Measurements from ENCODE around the gene OR2AK2.
"Not testable (repeated sequence)": the region's sequence is repeated elsewhere in the genome, so short reads cannot be mapped to it uniquely, and the experiment has no call there.

The OR2AK2 gene, protein sequence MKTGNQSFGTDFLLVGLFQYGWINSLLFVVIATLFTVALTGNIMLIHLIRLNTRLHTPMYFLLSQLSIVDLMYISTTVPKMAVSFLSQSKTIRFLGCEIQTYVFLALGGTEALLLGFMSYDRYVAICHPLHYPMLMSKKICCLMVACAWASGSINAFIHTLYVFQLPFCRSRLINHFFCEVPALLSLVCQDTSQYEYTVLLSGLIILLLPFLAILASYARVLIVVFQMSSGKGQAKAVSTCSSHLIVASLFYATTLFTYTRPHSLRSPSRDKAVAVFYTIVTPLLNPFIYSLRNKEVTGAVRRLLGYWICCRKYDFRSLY

DNA sequence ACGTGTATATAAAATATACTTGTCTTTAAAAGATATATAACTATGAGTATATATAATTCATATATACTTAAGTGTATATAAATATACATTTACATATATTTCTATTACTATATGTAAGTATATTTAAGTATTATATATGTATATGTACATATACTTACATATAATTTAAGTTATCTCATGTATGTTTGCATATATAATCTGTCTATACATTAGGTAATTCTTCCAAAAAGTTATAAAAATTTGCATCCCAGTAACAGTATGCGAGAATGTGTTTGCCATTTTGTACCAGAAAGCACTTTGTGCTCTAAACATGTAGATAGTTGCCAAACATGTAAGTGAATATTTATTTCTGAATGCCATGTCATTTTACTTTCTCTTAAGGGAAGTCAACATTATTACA, at the start of gene OR2AK2:
Gene OR2AK2, plus strand, starts transcription at position 301 of the 400 bp plus-strand sequence. CDS start 144 bp downstream, outside the sequence.
- no peak for DNase-seq

DNA sequence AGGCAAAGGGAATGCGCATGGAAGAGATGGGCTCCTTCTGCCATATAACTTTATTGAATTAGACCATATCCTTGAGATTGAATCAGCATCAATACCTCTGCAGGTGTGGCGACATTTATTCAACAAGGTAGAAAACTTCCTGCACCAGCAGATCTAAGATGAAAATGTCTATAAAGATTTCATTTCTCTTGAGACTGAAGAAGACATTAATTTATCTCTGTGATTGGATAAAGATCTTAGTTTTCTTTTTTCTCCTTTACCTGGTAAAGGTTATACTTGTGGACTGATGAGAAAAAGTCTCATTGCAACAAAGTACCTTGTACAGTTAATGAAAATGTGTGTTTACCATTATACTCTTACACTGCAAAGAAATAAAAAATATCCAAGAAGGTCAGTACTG, 45.1 kb upstream of the OR2AK2 start, which contains the start of gene OR2T8:
Gene OR2T8, plus strand, starts transcription at position 301 of the 400 bp plus-strand sequence. CDS start 766 bp downstream, outside the sequence.
- no peak for DNase-seq

DNA sequence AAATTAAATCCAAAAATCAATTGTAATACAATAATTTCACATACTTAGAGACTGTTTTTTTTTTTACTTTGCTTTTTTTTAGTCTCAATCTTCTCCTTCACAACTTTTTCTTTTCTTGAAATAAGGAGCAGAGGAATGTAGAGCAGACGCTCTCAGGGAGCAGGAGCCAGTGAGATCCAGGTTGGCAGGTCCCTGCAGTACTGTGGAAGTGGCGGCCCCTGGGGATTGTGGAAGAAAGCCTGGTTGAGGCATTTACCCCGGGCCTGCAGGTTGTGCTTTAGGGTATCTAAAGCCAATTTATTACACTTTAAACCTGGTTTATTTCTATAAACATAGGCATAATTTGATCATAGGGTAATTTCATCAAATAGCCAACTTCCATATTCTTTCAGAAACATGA, 41.1 kb upstream of the OR2AK2 start:
- no peak for DNase-seq

DNA sequence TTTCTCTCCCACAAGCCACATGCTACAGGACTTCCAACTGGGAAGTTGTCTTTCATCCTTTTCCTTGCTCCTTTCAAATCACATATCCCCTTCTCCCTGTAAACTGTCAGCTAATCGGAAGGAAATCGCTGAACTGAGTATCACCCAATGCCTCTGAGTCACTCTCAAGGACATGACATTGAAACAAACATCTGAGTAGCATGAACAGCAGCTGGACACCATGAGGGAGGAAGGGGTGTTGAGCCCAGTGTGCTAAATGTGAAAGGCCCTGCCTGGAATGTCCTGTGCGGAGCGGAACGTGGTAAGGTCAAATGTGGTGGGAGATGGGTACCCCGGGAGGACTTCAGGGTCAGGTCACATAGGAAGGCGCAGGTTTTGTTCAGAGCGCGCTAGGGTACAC, 40.2 kb upstream of the OR2AK2 start, which contains the start of gene OR2AJ1:
Gene OR2AJ1, plus strand, starts transcription at position 22 of the 400 bp plus-strand sequence. CDS start 8,880 bp downstream, outside the sequence.
- DNase-seq: no peak

DNA sequence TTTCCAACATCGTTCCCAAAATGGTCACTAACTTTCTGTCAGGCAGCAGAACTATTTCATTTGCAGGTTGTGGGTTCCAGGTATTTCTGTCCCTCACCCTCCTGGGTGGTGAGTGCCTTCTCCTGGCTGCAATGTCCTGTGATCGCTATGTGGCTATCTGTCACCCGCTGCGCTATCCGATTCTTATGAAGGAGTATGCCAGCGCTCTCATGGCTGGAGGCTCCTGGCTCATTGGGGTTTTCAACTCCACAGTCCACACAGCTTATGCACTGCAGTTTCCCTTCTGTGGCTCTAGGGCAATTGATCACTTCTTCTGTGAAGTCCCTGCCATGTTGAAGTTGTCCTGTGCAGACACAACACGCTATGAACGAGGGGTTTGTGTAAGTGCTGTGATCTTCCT, 31.0 kb upstream of the OR2AK2 start:
- DNase-seq: no peak

DNA sequence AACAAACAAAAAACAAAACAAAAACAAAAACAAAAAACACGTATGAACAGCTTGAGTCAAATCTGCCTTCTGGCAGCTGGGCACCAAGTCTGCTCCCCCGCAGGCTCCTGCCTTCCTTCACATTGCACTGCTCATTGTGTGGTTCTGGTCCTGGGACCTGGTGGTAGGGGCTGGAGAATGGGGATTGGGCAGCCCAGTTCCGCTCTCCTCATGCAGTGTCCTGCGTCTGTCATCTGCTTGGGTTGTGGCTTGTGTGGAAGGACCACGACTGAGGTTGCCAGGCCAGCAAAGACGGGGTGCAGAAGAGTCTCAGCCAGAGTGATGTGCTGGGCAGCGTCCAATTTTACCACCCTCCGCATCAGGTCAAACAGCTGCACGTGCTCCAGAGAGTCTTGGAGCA, 29.3 kb upstream of the OR2AK2 start:
- no peak for DNase-seq

DNA sequence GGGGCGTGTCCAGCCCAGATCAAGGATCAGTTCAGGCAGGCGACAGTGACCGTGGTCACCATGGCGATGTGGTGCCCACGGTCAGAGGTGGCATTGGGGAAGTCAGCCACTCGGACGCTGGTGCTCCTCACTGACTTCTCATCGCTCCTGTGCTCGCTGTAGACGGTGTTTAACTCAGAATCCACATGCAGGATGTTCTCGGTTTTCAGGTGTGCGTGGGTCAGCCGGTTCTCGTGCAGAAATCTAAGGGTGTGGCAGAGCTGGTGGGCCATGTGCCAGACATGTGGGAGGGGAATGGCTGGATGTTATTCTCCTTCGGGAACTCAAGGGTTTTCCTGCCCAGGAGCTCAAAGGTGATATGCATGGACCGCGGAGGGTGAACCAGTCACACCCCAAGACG, 28.6 kb upstream of the OR2AK2 start:
- DNase-seq: no peak

DNA sequence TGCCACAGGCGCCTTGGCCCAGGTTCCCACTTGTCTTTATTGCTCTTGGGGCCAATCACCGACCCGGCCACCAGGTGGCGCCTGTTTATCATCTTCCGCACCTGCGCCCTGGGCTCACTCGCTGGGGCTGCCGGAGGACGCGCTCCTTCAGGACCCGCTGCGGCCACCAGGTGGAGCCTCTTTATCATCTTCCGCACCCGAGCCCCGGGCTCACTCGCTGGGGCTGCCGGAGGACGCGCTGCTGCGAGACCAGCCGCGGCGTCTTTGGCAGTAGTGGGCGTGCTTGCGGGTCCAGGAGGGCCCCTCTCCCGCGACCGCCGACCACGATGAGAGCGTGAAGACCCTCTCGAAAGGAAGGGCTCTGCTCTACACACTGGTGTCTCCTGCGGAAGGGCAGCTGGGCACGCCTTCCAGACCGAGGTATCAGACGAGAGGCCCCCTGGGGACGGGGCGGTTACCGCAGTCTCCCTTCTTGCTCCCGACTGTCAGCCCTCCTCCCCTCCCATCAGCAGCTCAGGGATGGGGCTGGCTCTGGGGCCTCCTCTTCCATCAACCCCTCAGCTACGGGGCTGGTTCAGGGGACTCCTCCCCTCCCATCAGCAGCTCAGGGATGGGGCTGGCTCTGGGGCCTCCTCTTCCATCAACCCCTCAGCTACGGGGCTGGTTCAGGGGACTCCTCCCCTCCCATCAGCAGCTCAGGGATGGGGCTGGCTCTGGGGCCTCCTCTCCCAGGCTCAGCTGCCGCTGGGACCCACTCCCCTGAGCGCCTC, 27.9 kb upstream of the OR2AK2 start:
- DNase-seq: not testable (repeated sequence)

DNA sequence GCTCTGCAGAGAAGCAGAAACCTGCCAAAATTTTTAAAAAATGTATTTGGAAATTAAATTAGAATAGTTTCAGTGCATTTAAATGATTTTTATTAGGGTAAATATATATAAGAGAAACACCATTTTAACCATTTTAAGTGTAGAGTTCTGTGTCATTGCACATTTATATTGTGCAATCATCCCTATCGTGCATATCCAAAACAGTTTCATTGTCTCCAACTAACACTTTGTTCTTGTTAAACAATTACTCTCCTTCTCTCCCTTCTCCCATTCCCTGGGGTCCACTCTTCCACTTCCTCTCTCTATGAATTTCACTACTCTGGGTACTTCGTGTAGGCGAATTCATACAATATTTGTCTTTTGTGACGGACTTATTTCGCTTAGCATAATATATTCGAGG, 22.4 kb upstream of the OR2AK2 start:
- DNase-seq: no peak

DNA sequence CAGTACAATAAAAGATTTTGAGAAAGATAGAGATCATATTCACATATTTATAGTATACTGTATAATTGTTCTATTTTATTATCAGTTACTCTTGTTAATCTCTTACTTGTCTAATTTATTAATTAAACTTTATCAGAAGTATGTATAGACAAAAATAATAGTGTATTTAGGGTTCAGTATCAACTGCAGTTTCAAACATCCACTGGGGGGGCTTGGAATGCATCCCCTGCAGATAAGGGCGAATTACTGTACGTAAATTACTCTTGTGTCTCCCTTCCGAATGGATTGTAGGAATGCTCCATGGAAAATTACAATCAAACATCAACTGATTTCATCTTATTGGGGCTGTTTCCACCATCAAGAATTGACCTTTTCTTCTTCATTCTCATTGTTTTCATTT, 16.5 kb upstream of the OR2AK2 start, which contains the start of gene OR2L8:
Gene OR2L8, plus strand, starts transcription at position 301 of the 400 bp plus-strand sequence. Its CDS starts 0 bp downstream, at position 301.
- no peak for DNase-seq

DNA sequence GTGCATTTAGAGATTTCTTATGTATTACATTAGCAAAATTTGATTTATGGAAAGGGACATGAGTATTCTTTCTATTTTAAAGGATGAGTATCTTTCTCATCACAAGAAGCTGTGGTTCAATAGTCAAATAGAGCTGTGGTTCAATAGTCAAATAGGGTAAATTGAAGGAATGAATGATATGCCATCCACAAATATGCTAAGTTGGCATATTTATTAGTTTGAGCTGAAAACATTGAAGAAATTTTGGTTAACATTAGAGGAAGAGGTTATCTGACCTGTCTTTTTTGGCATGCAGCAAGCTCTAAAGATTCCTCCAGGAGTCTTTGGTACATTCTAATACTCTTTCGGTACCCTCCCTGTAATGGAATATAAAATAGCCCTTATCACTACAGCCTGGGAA, 11.6 kb upstream of the OR2AK2 start:
- DNase-seq: no peak

DNA sequence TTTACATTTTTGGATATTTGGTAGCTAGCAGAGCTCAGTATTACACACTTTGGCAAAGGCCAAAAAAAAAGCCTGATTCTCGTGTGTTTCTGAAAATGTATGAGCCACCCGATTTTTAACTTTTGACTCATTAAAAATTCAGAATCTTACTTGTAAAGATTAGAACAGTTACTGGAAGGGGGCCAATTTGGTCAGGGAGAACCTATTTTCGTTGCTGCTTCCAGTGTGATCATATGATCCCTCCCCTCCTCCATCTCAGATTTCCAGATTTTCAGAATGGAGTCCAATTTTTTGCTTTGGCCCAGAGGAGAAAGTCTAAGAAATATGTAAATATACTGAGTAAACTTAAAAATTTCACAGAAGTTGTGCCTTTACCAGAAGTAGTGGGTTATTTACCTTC, 3.2 kb upstream of the OR2AK2 start:
- no peak for DNase-seq

DNA sequence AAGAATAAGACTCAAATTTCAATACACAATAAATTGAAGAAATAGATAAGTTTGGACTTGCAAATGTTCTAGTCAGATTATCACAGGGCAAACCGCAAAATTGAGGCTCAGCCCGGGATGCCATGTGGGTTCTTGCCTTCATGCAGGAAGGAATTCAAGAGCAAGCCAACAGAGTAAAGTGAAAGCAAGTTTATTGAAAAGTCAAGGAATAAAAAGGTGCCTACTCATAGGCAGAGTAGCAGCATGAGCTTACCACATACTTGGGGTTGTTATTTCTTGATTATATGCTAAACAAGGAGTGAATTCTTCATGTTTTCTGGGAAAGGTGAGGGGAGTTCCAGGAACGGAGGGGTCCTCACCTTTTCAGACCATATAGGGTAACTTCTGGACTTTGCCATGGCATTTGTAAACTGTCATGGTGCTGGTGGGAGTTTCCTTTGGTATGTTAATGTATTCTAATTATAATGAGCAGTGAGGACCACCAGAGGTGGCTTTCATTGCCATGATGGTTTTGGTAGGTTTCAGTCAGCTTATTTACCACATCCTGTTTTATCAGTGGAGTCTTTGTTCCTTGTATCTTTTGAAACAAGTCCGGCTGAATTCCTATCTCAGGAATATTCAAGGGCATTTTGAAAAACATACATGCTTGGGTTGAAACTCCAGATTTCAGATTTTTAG, 2.0 kb upstream of the OR2AK2 start:
- no peak for DNase-seq

DNA sequence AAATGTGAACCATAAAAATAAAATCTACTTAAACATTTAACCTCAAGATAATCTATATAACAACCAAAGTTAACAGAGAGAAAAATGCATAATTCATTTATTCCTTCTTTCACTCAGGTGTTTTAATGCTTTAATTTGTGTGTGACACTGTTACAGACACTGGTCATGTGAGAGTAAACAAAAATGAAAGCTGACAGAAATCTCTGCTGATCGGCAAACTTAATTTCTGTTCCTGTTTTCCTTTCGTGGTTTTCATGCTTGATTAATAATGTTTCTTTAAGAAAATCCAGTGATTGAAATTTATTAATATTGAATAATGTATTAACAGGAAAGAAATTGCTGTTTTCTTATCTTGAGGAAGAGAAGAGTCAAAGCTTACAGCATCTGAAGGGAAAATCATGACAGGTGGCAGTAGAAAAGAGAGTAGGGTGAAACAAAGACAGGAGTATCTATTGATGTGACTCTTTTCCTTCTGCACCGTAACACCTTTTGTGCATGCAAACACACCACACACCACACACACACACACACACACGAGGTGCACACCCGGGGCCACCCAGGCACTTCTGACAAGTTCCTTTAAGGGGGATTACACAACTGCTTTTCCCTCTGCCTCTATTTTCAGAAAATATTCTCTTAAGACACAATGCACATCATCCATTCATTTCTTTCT, 1.6 kb downstream of the OR2AK2 start:
- no peak for DNase-seq

DNA sequence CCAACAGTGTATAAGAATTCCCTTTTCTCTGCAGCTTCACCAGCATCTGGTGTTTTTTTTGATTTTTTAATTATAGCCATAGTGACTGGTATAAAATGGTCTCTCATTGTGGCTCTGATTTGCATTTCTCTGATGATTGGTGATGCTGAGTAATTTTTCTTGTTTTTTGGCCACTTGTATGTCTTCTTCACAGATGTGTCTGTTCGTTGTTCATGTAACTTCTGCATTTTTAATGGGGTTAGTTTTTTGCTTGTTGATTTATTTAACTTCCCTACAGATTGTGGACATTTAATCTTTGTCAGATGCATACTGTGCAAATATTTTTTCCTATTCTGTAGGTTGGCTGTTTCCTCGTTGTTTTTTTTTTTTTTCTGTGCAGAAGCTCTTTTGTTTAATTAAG, 28.0 kb downstream of the OR2AK2 start:
- DNase-seq: no peak

DNA sequence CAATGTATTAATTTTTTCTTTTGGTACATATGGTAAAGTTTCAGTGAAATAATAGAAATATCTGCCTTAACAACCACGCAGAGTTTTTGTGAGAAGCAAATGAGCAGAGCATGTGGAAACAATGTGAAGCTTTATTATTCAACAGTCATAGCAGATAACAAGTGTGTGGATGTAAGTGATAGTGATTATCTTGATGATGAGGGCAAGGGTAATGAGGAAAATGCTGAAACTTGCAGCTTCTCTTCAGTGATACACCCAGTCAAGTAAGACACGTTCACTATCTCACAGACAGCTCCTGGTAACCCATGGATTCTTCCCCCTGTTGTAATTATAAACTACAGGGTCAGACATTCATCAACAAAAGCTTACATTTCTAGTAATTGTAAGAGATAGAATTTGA, 33.8 kb downstream of the OR2AK2 start:
- DNase-seq: no peak

DNA sequence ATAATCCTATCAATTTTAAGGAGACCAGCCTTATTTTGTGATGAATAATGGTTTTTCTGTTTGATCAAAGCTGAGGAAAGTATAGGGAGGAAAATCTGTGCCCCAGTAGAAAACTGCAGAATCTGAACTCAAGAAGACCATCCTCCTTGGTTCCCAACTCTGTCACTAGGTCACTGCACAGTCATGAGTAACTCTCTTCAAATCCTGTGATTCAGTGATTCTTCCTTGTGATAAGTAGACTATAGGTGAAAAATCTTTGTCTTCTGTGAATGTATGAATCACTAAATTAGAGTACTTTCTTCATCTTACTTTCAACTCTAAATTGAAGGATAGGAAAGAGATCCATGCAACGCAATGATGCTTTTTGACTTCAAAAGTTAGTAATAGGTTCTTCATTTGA, 35.1 kb downstream of the OR2AK2 start:
- no peak for DNase-seq

DNA sequence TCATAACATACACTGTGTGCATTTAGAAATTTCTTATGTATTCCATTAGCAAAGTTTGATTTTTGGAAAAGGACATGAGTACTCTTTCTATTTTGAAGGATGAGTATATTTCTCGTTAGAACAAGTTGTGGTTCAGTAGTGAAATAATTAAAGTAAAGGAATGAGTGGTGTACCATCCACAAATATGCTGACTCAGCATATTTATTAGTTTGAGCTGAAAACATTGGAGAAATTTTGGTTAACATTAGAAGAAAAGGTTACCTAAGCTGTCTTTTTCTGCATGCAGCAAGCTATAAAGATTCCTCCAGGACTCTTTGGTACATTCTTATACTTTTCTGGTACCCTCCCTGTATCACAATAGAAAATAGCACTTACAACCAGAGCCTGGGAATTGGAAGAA, 42.7 kb downstream of the OR2AK2 start:
- DNase-seq: no peak

DNA sequence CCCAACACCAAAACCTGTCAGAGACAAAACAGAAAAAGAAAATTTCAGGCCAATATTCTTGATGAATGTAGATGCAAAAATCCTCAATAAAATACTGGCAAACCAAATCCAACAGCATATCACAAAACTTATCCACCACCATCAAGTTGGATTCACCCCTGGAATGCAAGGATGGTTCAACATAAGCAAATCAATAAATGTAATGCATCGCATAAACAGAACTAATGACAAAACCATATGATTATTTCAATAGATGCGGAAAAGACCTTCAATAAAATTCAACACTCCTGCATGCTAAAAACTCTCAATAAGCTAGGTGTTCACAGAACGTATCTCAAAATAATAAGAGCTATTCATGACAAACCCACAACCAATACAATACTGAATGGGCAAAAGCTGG, 44.6 kb downstream of the OR2AK2 start:
- DNase-seq: no peak

DNA sequence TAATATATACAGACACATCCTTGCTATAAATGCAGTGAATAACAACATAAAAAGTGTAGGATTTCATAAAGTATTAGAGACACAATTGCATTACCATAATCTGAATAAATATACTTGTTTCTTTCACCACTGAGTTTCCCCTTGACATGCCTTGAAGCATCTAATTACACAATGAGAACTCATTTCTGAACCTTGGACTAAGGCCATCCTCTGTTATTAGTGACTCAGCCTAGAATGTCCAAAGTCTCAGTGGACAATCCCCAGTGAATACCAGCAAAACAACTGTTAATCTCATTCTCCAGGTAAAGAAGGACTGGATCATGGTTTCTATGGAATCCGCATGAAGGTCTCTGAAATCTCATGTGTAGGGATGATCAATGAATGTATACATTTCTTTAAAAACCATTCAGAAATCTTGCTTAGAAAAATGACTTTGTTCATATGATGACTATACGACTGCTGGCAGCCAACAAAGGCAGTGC, 48.2 kb downstream of the OR2AK2 start, which contains the start of gene OR2L5:
Gene OR2L5, plus strand, starts transcription at position 432 of the 482 bp plus-strand sequence. CDS start 8,288 bp downstream, outside the sequence.
- DNase-seq: no peak

DNA sequence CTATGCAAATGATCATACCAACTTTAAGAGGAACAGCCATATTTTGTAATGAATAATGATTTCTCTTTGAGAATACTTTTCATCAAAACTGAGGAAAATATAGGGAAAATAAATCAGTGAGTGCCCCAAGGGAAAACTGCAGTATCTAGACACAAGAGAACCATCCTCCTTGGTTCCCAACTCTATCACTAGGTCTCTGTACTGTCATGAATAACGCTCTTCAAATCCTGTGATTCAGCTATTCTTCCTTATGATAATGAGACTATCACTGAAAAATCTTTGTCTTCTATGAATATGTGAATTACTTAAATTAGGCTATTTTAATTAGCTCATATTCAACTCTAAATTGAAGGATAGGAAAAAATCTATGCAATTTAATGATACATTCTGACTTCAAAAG, 50.8 kb downstream of the OR2AK2 start:
- DNase-seq: no peak

Data from NCI-H2081 treated with DMSO at 0.1 percent for 48 hours (cell line).